GOT3 (cell line): ENCODE measurements around the gene SLC25A10.

ENCODE experiments used
- DNase-seq: peaks from one replicate; lab custom pipeline; 2025; ENCODE audit warnings: mixed read lengths; lab: John Stamatoyannopoulos, UW

The SLC25A10 gene

GRCh38 chr17:81706757-81707624, 5.1 kb upstream of the SLC25A10 start:
- DNase-seq, result no peak

DNA sequence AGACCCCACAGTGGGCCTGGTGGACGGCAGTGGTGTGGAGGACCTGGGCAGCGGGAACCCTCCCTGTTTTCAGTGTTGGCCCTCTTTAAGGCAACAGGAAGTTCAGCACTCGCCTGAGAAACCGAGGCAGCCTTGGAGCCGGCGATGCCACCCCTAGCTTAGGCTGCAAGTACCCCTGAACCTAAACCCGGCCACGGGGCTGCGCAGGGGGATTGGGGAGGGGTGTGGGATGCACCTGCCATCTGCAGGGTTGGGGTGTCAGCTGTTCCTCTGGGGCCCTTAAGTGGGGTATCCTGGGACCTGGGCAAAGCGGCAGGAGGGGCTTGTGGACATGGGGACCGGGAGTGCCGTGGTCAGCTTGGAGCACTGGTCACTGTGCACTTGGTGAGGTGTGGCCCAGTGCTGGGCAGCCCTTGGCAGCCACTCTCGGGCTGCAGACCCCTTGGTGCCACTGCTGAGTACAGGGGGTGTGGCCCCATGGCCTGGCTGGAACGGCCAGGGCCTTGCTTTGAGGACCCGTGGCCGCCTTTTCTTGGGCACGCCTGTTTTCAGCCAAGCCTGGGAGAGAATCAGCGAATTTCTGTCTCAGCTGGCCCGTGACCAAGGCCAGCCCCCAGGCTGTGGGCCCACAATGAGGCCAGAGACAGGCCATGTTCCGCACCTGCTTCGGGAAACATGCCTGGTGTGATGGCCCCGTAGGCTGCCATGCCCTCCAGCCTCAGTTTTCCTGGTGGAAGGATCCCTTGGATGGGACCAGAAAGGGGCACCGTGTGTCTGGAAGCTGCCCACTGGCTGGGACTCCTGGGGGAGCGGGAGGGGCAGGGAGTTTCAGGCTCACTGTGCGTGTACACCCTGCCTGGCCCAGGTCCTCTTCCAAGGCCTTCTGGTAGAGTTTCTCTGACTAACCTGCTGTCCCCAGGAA, 4.1 kb upstream of the SLC25A10 start:
- no peak for DNase-seq

DNA sequence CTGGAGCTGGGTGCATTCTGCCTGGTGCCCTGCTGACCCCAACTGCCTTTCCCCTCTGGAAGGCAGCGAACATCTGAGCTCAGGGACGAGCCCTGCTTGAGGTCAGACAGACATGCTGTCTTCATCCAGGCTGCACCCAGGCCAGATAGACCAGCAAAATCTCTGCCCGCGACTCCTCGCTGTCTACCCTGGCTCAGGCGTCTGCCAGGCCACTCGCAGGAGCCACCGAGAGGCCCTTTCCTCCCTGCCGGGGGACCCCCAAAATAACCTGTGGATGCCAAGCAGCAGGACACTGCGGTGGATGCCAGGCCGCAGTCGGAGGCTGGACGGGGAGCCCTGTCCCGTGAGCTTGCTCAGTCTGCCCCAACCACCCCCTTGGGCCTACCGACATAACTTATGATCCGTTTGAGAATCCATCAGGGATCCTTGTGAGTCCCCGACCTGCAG, 3.3 kb upstream of the SLC25A10 start:
- DNase-seq, result no peak

DNA sequence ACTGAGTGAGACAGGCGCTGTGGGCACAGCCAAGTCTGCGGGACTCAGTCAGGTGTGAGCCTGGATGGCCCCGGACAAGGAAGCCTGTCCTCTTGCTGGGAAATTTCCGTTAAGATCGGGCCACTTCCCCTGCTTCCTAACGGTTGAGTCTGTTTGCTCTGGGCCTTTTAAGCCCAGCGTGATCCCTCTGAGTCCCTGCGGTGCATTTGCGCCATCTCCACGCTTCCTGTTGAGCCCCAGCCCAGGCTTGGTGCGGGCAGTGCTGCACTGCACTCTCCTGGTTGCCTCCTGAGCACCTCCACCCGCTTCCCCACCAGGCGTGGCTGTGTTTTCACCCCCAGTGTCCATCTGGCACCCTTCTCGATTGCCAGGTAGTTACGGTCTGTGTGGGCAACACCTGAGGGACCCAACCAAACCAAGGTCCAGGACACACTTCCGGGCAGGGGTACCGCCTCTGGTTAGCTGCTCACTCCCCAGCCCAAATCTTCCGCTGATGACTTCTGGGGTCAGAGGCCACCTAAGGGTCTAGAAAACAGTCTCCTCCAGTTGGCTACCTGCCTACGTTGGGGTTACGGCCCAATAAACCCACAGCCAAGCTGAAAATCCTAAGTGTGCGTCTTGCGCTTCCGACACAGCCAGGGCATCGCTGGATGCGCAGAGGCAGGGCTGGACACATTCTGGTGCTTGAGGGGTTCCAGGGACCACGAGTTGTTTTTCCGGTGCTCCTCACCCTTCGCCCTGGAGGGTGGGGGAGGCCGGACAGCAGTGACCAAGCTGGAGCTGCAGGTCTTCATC, 1.4 kb upstream of the SLC25A10 start:
- DNase-seq, result no peak

GRCh38 chr17:81712468-81713003, 452 bp downstream of the SLC25A10 start:
- no peak for DNase-seq

DNA sequence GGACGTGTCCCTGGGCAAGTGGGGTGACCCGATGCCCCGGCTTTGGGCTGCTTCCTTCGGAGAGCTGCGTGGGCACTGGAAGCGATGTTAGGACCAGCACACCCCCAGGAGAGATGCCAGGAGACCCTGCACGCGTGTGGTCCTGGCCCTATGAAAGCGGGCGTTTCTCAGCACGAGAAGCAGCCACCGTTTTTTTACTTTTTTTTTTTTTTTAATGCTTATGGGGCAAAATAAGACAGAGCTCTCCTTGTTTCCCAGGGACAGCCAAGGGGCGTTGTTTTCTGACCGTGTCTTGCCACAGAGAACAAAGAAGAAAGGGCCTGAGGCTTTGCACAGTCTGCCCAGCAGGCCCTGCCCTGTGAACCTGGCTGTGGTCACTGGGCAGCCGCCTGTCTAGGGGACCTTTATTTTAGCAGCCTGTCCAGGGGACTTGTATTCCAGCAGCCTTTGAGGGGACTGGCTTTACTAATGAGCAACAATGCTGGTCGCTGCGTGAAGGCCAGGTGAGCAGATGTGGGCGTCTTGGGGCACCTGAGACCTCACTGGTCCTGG, 996 bp downstream of the SLC25A10 start:
- no peak for DNase-seq

DNA sequence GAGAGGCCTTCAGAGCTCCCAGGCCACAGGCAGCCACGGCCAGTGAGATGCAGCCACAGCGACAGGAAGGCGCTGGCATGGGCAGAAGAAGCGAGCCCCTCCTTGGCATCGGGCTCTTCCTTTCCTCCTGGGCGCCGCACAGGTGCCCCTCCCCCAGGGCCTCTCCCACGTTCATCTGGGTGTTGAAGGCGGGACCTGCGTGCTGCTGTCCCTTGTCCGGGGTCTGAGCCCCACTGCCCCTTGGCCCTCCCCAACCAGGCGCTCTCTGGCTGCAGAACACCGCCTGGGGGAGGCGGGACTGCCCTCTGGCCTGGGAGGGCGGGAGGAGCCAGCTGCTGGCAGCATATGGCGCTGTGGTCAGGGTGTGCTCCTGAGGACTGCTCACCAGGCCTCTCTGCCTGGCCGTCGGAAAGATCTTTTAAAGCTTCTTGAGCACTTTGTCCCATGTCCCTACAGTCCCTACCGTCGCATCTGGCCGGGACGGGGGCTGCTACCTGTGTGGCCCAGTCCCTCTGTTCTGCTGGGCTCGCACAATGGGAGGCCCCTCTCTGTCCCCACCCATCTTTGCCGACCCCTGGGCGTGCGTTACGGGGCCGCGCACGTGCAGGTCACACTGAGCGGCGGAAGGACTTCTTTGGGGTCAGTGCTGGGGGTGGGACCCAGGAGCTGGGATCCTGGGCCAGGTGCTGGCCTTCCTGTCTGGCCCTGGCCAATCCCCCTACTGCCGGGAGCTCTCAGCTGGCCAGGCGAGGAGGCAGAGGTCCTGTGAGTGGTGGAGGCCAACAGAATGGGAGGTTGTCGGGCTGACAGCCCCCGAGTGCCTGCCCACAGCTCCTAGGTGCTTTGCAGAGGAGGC, 1.7 kb downstream of the SLC25A10 start:
- no peak for DNase-seq

DNA sequence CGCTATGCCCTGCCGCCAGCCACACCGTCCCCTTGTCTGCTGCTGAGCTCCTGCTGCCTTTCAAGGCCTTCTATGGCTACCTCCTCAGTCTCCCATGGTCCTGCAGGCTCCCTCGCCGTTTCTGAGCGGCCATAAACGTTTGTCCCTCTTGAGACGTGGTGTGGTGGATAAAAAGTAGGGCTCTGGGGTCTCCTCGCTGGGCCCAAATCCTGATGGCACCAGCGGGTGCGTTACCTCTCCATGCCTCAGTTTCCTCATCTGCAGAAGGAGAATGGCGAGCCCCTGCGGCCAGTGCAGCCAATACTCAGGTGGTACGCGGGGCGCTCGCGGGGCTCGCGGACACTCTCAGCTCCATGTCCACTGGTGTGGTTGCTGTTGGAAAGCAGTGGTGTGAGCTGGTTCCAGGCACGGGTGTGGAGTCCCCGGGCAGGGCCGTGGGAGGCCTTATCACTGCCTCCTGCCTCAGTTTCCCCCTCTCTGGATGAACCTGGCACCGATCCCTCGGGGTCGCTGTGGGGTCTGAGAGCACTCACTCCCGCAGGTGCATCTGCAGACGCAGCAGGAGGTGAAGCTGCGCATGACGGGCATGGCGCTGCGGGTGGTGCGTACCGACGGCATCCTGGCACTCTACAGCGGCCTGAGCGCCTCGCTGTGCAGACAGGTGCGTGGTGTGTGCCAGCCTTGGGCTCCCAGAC, 2.5 kb downstream of the SLC25A10 start:
- no peak for DNase-seq

DNA sequence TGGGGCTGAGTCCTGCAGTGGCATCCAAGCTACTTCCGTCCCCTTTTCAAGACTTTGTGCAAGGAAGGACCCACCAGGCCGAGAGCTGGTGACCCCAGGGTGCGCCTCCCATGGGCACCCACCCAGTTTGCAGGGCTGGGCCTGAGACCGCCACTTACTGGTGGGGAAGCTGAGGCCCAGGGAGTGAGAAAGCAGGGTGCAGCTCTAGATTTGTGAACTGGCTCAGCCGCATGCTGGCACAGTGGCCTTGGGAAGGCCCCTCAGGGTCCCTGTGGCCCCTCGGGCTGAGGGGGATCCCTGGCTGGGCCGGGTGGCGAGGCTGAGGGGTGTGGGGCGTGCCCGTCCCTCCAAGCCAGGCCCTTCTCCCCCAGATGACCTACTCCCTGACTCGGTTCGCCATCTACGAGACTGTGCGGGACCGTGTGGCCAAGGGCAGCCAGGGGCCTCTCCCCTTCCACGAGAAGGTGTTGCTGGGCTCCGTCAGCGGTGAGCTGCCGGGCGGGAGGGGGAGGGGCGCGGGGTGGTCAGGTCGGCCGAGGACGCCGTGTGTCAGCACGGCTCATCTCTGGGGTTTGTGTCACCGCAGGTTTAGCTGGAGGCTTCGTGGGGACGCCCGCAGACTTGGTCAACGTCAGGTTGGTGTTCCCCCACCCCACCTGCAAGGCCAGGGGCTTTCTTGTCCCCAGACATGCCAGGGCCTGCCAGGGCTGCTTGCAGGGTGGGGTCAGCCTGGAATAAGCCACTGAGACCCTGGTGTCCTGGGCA, 3.2 kb downstream of the SLC25A10 start:
- DNase-seq, result no peak

DNA sequence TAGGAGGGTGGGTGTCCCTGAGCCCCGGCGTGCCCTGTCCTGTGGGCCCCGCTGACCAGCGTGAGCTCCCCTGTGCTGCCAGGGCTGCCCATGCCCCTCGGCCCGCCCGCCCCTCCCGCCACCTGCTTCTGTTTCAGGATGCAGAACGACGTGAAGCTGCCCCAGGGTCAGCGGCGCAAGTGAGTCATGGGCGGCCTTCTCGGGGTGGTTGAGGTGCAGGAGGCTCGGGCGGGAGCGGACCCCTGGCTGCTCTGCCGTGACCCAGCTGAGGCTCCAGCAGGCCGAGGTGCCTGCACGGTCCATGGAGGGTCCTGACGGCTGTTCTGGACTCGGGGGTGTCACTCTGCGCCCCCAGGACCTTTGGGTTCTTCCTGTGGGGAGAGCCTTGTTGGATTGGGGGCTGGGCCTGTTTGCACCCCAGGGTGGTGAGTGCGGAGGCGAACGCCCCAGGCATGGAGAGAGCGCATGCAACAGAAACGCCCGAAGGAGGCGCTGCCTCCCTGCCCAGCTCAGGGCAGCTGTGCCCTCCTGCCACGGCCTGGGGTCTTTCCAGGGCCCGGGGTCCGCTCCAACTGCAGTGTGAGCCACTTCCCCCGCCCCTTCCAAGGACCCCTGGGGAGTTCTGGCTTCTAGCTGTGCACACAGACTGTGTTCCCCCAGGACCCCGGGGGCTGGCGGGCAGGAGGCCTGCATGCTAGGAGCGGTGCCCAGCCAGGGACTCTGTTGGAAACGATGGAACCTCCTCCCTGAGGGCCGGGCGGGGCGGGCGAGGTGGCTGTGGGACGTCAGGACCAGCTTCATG, 4.0 kb downstream of the SLC25A10 start:
- no peak for DNase-seq

GRCh38 chr17:81716674-81716996, 4.6 kb downstream of the SLC25A10 start:
- DNase-seq, result no peak

DNA sequence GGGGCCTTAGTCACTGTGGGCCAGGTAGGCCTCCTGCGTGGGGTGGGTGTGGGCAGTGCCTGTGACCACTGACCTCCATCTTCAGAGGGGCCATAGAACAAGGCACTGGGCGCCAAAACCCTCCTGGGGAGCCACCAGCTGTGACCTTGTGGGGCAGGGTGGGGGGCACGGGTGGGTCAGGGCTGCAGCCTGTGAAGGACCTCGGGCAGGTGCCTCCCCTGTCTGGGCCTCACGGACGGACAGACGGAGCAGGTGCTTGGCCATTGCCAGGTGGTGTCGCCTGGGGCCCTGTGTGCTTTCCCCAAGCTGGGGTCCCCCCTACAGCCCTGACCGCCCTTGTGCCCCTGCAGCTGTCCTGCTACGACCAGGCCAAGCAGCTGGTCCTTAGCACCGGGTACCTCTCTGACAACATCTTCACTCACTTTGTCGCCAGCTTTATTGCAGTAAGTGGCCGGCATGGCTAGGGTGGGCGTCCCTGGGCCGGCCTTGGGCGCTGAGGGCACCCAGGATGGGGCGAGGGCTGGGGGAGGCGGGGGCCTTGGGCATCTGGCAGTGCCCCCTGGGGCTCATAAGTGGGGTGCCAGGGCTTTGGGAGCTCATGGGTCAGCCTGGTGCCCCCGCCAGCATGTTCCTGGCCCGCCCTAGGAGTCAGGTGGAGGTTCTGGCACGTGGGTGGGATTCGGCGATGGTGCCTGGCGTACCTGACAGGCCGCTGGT, 5.1 kb downstream of the SLC25A10 start:
- no peak for DNase-seq

- DNase-seq, result no peak
These were observed 5.6 kb downstream of the SLC25A10 start for GRCh38 chr17:81717766-81718089.

GRCh38 chr17:81719410-81720266, 7.6 kb downstream of the SLC25A10 start:
- DNase-seq, result no peak

DNA sequence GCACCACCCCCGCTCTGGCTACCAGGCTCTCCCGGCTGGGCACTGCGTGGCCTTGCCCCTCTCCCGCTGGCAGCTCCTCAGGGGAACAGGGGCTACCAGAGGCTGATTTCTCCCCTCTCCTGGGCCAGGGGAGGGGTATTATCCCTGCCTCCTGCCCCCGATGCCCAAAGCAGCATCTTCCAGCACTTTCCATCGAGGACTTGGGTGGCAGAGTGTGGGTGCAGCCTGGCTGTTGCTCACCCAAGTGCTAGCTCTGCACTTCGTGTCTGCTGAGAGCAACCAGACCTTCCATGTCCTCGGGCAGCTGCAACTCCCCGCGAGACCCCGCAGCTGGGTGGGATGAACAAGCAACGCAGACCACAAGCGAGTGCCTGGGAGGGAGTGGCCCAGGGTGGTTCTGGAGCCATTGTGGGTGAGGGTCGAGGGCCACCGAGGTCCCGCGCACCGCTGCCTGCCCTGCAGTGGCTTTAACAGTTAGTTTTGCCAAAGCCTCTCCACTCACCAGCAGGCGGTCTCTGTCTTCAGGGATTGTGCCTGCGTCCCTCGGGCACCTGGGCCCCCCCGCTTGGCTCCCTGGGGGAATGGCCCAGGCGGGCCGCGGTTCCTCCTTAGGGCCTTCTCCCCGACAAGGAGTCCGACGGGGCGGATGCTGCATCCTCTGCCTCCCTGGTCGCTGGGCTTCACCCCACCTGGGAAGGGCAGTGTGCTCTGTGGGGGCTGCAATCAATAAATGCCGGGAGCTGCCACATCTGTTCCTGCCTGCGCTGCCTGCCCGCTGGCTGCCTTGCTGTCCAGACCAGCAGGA, 8.4 kb downstream of the SLC25A10 start:
- DNase-seq, result no peak
